Heart left ventricle (tissue), 16 donors: ENCODE results near the gene INF2. TPM values are rescaled to one million over a fixed set of nuclear protein-coding genes. Genes with fewer than 3 reads are reported as not detected.

ENCODE experiments used
- ATAC-seq, 4 donors: fragments of 200-7000 bp; cut with Tn5 transposase; one replicate each; pipeline ENCODE4 v1.9.1; 2020 to 2022; ENCODE audit warnings: moderate library complexity in 4 of 4, mild to moderate bottlenecking in 3 of 4, moderate number of reproducible peaks in 1 of 4
- DNase-seq, 5 donors: peaks; one replicate each; pipeline ENCODE4 v3.0.0-alpha.2; 2020
- H3K27ac ChIP-seq, 12 donors: fragments of 200-600 bp; sonication (generic) in 4 of 12; one replicate each; pipeline versions ENCODE4 v1.5.0 to v1.8.0; 2016 to 2022; ENCODE audit warnings: mild to moderate bottlenecking in 2 of 12
- H3K27me3 ChIP-seq, 9 donors: fragments of 200-600 bp; sonication (generic) in 2 of 9; one replicate each; pipeline versions ENCODE4 v1.5.1 to v1.8.0; 2016 to 2022; ENCODE audit warnings: mild to moderate bottlenecking in 3 of 9
- H3K36me3 ChIP-seq, 9 donors: fragments of 200-600 bp; sonication (generic) in 2 of 9; one replicate each; pipeline versions ENCODE4 v1.5.0 to v1.8.0; 2018 to 2022; ENCODE audit warnings: mild to moderate bottlenecking in 2 of 9
- H3K4me1 ChIP-seq, 12 donors: fragments of 200-600 bp; sonication (generic) in 4 of 12; one replicate each; pipeline versions ENCODE4 v1.5.0 to v1.8.0; 2016 to 2022; ENCODE audit warnings: mild to moderate bottlenecking in 3 of 12
- H3K4me3 ChIP-seq, 12 donors: fragments of 200-600 bp; sonication (generic) in 4 of 12; one replicate each; pipeline versions ENCODE4 v1.5.0 to v1.8.0; 2017 to 2022; ENCODE audit warnings: mild to moderate bottlenecking in 9 of 12, moderate library complexity in 4 of 12
- H3K9me3 ChIP-seq, 12 donors: fragments of 200-600 bp; sonication (generic) in 4 of 12; one replicate each; pipeline versions ENCODE4 v1.5.0 to v1.8.0; 2016 to 2022; ENCODE audit warnings: mild to moderate bottlenecking in 1 of 12
- CTCF ChIP-seq, 12 donors: fragments of 200-600 bp; sonication (generic) in 4 of 12; IDR thresholded peaks; one replicate each; pipeline versions ENCODE4 v1.5.0 to v1.8.0; 2018 to 2022; ENCODE audit warnings: antibody characterized with exemption in 12 of 12, mild to moderate bottlenecking in 5 of 12
- POLR2A ChIP-seq, 2 donors: fragments of 450-650 bp; IDR thresholded peaks; one replicate each; pipeline ENCODE4 v1.6.1; 2017; ENCODE audit warnings: antibody characterized with exemption in 2 of 2, mild to moderate bottlenecking in 2 of 2, moderate library complexity in 2 of 2
- WGBS, 4 donors: extraction: QIAGEN DNeasy Blood & Tissue Kit in 2 of 4; methylation state at CpG; one replicate each; pipeline versions ENCODE4 v1.1.5 to v1.1.7; 2013 to 2018; 5-methylcytosine and 5-hydroxymethylcytosine counted together
- intact Hi-C, 10 donors: fragments of 100-400 bp; cut with DNase I; formaldehyde crosslinking; loops; one replicate each; pipeline versions ENCODE4 v1.11.1 to v1.14.2; 2022
- polyA plus RNA-seq, 2 donors: library from polyadenylated mRNA; stranded (reverse); fragments of 200-250 nt; gene quantifications; one replicate each; pipeline ENCODE4 v1.2.3, GENCODE V29; 2013
- total RNA-seq, 9 donors: library from RNA; depleted of rRNA in 2 of 9; stranded (reverse); fragments of >200 nt in 2 of 9; fragmentation: NEBNext Ultra II Directional in 3 of 9; extraction: Animal tissue kit (Norgen Biotek cat#: 25700) in 3 of 9; gene quantifications; one replicate each; pipeline versions ENCODE4 v1.1.0 to v1.2.4, GENCODE V29; 2016 to 2023
- donor health status: ischemic (EF 13 %, LVEDD 7.1; RV severe dilation, severe dysfunction).
- donor health status: healthy with polysubstance abuse.
- donor health status: DM: no; HTN: yes; CAD: no.
- donor health status: DM: no; HTN: no; CAD: no.
- donor health status: ischemic (EF 25% LVEDD 6.9; RV normal size, moderate dysfunction).
- donor health status: ischemic (EF 25% LVEDD 5.7; RV mildly dilated, moderate dysfunction).
- donor health status: healthy.
- donor health status: DM: yes; HTN: yes; CAD: no.
- donor health status: ischemic (EF 35%, LVEDD 5.7; RV mildly dilated, moderate dysfunction).
- donor health status: nonischemic (EF 11% LVEDD 7.7; RV severe dilation, severe dysfunction).
- donor health status: DM: yes; HTN: yes; CAD: no.
- donor health status: PGD.
- donor health status: ischemic (EF 29% LVEDD 5.4; RV normal size, mild dysfunction).
- donor health status: nonischemic (EF 23%, LVEDD 6.1; RV moderate dilation, normal function).

INF2 gene
- total and polyA plus RNA-seq, 11 donors: 26.0 to 58.9 (median 28.8) TPM

DNA sequence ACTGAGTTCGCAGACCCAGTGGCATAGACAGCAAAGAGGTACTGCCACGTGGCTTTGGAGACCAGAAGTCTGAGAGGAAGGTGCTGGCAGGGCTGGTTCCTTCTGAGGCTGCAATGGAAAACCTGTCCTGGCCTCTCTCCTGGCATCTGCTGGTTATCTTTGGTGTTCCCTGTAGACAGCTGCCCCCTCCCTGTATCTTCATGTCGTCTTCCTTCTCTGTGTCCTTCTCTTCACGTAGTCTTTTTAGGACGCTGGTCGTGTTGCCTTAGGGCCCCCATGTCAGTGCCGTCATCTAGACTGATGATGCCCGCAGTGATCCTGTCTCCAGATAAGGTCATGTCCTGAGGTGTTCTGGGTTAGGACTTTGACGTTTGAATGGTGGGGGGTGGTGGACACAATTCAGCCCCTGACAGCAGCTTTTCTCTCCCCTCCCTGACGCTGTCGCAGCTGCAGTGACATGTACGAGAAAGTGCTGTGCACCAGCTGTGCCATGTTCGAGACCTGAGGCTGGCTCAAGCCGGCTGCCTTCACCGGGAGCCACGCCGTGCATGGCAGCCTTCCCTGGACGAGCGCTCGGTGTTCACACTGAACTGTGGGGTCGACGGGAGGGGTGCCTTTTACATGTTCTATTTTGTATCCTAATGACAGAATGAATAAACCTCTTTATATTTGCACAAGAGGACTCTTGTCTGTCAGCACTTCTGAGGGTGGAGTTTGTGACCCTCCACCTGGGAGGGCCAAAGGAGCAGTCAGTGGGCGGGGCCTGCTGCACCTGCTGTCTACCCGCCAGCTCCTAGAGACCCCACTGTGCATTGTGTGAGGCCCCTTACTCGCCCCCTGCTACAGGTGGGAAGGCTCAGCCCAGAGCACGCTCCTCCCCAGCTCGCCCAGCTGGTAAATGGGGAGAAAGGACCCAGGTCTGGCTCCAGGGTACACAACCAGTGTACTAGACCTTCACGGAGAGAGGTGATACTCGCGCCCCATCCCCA lies 69.9 kb downstream of the INF2 start:
- Histone ChIP-seq H3K4me3 (no peak overlapping the region), H3K4me1 (peaks cover 0 to 16% (median 9%) of the 10 kb centered on the region in 12 donors), H3K36me3 (peaks cover 0 to 68% (median 53%) of the 10 kb centered on the region in 9 donors), H3K27ac (no peak overlapping the region), H3K9me3 (no peaks in the 10 kb centered on the region), H3K27me3 (no peaks in the 10 kb centered on the region)
- peak in 1 of 5 donors; percentile 21 for DNase-seq
- 84 to 89% (median 88%) methylated on average over 30 of the region's 30 CpGs for WGBS, 4 donors
- intact Hi-C loops: no loop called here
- no peak for ATAC-seq
- TF ChIP-seq POLR2A (IDR thresholded peaks at IDR 0.05): no peak
- TF ChIP-seq CTCF (IDR thresholded peaks at IDR 0.05): no peak

DNA sequence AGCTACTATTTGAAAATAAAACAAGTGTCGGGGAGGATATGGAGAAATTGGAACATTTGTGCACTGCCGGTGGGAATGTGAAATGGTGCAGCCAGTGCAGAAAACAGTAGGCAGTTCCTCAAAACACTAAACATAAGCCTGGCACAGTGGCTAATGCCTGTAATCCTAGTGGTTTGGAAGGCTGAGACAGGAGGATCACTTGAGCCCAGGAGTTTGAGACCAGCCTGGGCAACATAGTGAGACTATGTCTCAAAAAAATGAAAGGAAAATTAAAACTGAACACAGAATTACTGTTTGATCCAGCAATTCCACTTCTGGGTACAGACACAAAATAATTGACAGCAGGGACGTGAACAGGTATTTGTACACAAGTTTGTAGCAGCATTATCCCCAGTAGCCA lies 76.1 kb downstream of the INF2 start:
- no peak for ATAC-seq
- intact Hi-C loops: loop anchor here in 1 of 10 donors (10.0 kb wide), 1 partner anchor 279 kb away; no protein-coding TSS in a partner anchor
- no peak overlapping the region for H3K4me3 ChIP-seq
- TF ChIP-seq POLR2A (IDR thresholded peaks at IDR 0.05) (no peak), CTCF (IDR thresholded peaks at IDR 0.05) (no peak)
- peaks cover 0 to 12% (median 9%) of the 10 kb centered on the region in 12 donors for H3K4me1 ChIP-seq
- no peaks in the 10 kb centered on the region for H3K27me3 ChIP-seq
- H3K9me3 ChIP-seq: peaks cover 0 to 8% (median 0%) of the 10 kb centered on the region in 12 donors
- no peak overlapping the region for H3K27ac ChIP-seq
- 94 to 98% (median 97%) methylated on average over 3 of the region's 3 CpGs for WGBS, 4 donors
- no peak for DNase-seq
- peaks cover 0 to 28% (median 18%) of the 10 kb centered on the region in 9 donors for H3K36me3 ChIP-seq

GRCh38 chr14:104766256-104766862 lies 76.9 kb downstream of the INF2 start:
- intact Hi-C loops: loop anchor here in 1 of 10 donors (10.0 kb wide), 1 partner anchor 278 kb away; no protein-coding TSS in a partner anchor
- Histone ChIP-seq H3K4me3 (no peak overlapping the region), H3K4me1 (peaks cover 0 to 12% (median 9%) of the 10 kb centered on the region in 12 donors), H3K36me3 (peaks cover 0 to 30% (median 21%) of the 10 kb centered on the region in 9 donors), H3K27ac (no peak overlapping the region), H3K9me3 (peaks cover 0 to 13% (median 0%) of the 10 kb centered on the region in 12 donors), H3K27me3 (no peaks in the 10 kb centered on the region)
- WGBS, 4 donors: 94 to 100% (median 97%) methylated on average over 4 of the region's 4 CpGs
- no peak for DNase-seq
- no peak for TF ChIP-seq POLR2A (IDR thresholded peaks at IDR 0.05)
- TF ChIP-seq CTCF (IDR thresholded peaks at IDR 0.05): no peak
- ATAC-seq: no peak
